Measurements from ENCODE around the gene NOTCH4.

- TF ChIP-seq FOXK2 (IDR thresholded peaks at IDR 0.05) (no peak), HDGF (IDR thresholded peaks at IDR 0.05; ENCODE audit: borderline replicate concordance) (no peak), ARNT (IDR thresholded peaks at IDR 0.05) (no peak), BHLHE40 (IDR thresholded peaks at IDR 0.05; ENCODE audit: borderline replicate concordance) (no peak), SP1 (IDR thresholded peaks at IDR 0.05) (no peak), FOXM1 (IDR thresholded peaks at IDR 0.05; ENCODE audit: borderline replicate concordance) (no peak), ELF4 (IDR thresholded peaks at IDR 0.05) (no peak), L3MBTL2 (conservative IDR thresholded peaks at IDR 0.05) (no peak), SUZ12 (IDR thresholded peaks at IDR 0.05) (no peak), FOXA1 (IDR thresholded peaks at IDR 0.05) (no peak)
Observed at GRCh38 chr6:32203426-32204267, 20.2 kb downstream of the NOTCH4 start.
